NB4 (cell line): Measurements from ENCODE around the gene FUT8.

Source experiments
- MAX ChIP-seq: IDR thresholded peaks from 2 replicates; pipeline ENCODE4 v1.6.1; 2011; ENCODE audit warnings: low read depth, low read length
- TF ChIP-seq, protein P1 (sequence below): IDR thresholded peaks from one replicate; pipeline ENCODE4 v1.5.1; 2012; ENCODE audit warnings: low read depth, low read length

- TF ChIP-seq, protein P1, sequence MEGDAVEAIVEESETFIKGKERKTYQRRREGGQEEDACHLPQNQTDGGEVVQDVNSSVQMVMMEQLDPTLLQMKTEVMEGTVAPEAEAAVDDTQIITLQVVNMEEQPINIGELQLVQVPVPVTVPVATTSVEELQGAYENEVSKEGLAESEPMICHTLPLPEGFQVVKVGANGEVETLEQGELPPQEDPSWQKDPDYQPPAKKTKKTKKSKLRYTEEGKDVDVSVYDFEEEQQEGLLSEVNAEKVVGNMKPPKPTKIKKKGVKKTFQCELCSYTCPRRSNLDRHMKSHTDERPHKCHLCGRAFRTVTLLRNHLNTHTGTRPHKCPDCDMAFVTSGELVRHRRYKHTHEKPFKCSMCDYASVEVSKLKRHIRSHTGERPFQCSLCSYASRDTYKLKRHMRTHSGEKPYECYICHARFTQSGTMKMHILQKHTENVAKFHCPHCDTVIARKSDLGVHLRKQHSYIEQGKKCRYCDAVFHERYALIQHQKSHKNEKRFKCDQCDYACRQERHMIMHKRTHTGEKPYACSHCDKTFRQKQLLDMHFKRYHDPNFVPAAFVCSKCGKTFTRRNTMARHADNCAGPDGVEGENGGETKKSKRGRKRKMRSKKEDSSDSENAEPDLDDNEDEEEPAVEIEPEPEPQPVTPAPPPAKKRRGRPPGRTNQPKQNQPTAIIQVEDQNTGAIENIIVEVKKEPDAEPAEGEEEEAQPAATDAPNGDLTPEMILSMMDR: no peak
- no peak for TF ChIP-seq MAX
Observed at GRCh38 chr14:65428691-65429090, 16.2 kb downstream of the FUT8 start.
